Islet precursor cell (in vitro differentiated cells): ENCODE measurements around the gene TAP1.
"Not testable (repeated sequence)": the region's sequence is repeated elsewhere in the genome, so short reads cannot be mapped to it uniquely, and the experiment has no call there.

Experiments
- DNase-seq: peaks from one replicate; pipeline ENCODE4 v3.0.0-alpha.2; 2018

The TAP1 gene

GRCh38 chr6:32853541-32854375 is at the start of gene TAP1, which contains the start of gene PSMB9:
Gene TAP1, minus strand, starts transcription at chr6:32853704. Its CDS starts 68 bp downstream, at chr6:32853636.
Gene PSMB9, plus strand, starts transcription at chr6:32854192. Its CDS starts 38 bp downstream, at chr6:32854230.
- DNase-seq: peak; percentile 94

GRCh38 chr6:32895006-32895345 is 41.5 kb upstream of the TAP1 start:
- no peak for DNase-seq

GRCh38 chr6:32894085-32895005 is 40.8 kb upstream of the TAP1 start:
- DNase-seq: peak; percentile 97

DNA sequence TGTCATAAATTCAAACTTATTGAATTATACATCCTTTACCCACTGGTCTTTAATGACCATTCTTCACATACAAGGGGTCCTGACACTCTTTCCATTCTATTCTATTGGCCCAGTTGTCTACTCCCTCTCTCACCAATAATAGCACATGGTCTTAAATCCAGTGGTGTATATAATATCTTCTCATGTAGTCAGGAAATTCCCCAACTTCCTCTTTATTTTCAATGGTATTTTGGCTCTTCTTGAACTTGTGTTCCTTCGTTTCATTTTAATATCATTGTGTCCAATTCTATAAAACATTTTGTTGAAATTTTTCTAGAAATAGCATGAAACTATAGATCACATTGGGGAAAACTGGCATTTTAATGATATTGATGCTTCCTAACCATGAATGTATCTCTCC is 37.3 kb upstream of the TAP1 start:
- no peak for DNase-seq

DNA sequence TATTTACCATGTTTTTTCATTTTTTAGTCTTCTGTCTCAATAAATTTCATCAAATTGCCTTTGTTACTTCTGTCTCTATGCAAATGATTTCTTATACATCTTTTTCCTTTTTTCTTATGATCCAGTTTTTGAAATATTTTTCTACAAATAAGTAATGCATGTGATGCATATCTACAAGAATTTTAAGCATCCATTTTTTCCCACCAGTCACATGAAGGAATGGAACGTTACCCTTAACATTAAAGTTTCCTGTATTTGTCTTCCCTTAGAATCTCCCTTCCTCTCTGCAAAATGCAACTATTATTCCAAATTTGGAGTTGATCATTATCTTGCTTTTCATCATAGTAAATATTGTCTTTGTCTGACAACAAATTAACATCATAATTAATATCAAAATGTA is 36.0 kb upstream of the TAP1 start:
- no peak for DNase-seq

DNA sequence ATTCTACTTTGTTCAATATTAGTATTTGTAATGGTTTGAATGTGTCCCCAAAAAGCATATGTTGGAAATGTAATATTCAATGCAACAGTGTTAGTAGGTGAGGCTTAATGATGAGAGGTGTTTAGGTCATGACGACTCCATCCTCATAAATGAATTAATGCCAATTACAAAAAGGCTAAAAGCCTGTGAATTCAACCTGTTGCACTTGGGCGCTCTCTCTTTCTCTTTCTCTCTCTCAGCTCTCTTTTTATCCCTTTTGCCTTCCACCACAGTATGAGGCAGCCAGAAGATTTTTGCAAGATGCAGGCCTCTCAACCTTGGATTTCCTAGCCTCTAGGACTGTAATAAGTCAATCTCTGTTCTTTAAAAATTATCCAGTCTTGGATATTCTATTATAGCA is 35.1 kb upstream of the TAP1 start:
- DNase-seq: no peak

- no peak for DNase-seq
Measured at GRCh38 chr6:32887616-32888015, 34.1 kb upstream of the TAP1 start.

GRCh38 chr6:32886681-32887383 is 33.3 kb upstream of the TAP1 start:
- no peak for DNase-seq

DNA sequence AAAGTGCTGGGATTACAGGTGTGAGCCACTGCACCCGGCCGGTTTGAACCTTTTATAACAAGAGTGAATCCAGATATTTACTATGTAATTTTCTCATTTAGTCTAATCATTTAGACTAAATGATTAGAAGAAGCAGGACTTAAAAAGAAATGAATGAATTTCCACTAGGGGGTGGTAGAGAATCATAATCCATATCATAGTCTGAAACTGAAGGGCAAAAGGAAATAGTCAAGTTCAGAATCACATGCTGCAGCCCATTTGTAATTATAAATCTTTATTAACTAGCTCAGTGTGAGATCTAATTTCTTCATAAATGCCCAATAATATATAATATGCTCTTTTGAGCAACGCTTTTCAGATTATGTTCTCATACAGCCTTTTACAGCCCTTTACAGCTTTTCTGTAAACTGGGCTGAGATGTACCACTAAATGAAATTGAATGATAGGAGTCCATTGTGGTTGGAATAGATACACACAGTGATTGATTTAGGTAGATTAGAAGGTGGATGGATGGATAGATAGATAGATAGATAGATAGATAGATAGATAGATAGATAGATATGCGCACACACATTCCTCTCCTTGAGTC is 32.3 kb upstream of the TAP1 start:
- no peak for DNase-seq

DNA sequence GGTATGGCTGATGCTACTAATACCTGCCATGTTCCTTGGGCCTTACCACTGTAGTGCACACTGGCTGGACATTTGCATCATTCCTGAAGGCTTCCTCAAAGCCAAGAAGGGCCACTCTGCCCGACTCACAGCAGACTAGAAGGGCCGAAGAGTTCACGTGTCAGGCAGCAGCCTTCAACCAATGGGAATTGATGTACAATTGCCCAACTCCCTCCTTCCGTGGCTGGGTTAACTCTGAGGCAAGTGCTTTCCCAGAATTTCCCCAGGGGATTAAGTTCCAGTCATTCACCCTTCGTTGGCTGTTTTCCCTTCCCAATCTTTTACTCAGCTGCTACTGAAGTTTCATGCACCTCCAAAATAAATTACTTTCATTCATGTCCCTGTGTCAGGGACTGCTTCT is 30.3 kb upstream of the TAP1 start:
- no peak for DNase-seq

DNA sequence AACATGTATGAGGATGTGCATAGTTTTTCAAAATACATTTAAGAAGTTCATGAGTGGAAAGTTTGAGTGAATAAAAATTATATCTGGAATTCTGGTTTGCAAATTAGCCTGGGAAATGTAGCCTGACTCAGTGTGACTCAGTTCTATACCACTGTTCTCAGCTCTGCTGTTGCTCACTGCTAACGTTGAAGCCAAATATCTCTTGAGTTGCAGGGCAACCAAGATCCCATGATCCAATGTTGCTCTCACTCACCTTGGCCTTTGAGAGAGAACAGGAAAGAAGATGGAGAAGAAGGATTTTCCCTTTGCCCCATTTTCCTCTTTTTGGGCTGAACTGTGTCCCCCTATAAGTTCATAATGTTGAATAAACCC is 29.4 kb upstream of the TAP1 start:
- DNase-seq: no peak

- not testable (repeated sequence) for DNase-seq
Measured at GRCh38 chr6:32880962-32881361, 27.5 kb upstream of the TAP1 start.

DNA sequence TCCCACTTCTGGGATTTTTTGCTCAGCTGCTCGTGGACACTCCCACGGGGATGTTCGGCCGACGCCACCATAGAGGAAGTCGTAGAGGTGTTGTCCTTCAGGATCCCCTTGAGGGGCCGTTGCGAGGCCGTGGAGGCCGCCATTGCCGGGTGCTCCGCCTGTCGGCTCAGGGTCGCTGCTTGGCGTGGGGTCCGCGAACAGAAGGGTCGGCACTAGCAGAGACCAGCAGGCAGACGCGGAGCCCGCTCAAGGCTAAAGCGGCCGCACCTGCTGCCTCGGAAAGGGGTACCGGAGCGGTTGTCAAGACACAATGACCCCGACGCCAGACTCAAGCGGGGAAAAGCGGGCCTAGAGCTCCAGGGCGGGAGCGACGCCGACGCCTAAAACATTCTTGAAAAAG is 26.2 kb upstream of the TAP1 start:
- no peak for DNase-seq

DNA sequence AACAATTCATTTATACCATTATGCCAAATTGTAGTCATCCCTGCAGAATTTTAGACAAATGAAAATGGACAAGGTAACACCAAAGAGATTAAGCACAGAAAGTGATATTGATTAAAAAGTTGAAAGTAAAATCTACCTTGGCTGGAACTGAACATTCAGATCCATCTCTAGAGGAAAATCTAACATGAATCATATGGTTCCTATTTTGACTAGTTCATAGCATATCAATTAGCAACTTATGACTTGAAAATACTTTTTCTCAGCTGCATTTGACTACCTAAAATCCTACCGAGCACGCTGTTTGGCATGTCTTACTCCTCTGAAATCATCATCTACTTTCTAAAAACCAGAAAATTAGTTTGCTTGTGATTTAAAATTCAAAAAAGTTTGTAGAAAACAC is 23.1 kb upstream of the TAP1 start:
- no peak for DNase-seq

GRCh38 chr6:32873947-32874346 is 20.4 kb upstream of the TAP1 start:
- not testable (repeated sequence) for DNase-seq

- DNase-seq: peak; percentile 73
Measured at GRCh38 chr6:32868257-32868788, 14.8 kb upstream of the TAP1 start.

GRCh38 chr6:32867554-32868256 is 14.2 kb upstream of the TAP1 start:
- no peak for DNase-seq

GRCh38 chr6:32867022-32867477 is 13.5 kb upstream of the TAP1 start:
- DNase-seq: no peak

DNA sequence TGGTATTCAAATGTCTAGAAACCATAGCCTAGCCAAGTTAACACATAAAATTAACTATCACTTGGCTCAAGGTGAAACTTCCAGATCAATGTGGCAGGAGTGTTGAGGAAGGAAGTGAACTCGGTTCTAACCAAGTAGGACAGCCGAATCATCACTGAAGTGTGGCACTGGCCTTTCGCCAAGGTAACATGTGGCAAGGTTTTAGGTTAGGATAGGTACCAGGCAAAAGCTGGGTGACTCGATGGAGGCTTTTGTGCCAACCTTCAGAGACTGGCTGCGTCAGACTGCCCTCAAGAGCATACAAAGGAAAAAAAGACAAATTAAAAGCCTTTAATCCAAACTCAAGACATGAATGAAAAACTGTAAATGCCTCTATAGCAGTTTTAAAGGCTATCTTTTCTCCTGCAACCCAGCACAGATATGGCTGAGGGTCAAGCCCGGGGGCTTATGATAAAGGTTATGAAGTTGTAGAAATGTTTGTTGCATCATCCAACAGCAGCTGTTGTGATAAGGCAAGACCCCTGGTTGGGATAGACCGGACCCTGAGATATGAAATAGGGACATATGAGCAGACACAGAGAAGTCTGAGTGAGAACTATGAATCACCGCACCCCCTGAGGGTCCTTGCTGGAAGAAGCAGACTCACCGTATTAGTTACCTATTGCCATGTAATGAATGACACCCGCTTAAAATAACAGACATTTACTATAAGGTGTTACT is 12.4 kb upstream of the TAP1 start:
- DNase-seq: no peak

GRCh38 chr6:32862725-32863124 is 9.2 kb upstream of the TAP1 start:
- no peak for DNase-seq

DNA sequence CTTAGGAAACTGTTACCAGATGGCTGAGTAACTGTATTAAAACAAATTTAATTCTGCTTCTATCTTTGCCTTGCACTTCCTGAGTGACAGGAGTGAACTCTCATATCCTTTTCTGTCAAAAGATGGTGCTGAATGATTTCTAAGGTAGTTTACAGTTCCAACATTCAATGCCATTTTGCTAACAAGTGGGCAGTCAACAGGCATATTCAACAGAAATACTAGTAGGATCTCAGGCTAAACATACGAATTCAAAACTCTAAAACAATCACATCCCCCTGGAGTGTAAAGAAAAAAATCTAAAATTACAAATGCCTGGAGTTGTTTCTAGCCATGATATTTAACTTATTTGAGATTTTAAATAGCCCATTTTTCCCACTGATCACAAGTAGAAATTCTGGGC is 7.2 kb upstream of the TAP1 start:
- no peak for DNase-seq
